Measurements from ENCODE around the gene KCNK17.

DNA sequence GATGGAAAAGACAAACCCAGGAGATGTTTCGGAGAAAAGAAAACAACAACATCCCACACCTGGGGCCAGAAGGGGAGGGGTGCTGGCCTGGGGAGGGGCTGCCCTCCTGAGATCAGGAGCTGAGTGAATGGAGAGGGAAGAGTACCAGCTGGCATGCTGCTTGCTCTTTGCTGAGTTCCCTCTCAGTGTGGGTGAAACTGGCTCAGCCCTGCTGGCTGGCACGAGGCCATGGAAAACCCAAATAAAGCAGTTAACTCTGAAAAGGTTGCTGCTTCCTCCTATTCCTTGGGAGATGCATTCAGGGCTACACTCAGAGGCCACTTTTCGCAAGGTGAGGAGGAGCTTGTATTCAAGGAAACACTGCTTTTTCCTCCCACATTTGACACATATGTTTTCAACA is 16.3 kb upstream of the KCNK17 start:
- TF ChIP-seq, protein P1, sequence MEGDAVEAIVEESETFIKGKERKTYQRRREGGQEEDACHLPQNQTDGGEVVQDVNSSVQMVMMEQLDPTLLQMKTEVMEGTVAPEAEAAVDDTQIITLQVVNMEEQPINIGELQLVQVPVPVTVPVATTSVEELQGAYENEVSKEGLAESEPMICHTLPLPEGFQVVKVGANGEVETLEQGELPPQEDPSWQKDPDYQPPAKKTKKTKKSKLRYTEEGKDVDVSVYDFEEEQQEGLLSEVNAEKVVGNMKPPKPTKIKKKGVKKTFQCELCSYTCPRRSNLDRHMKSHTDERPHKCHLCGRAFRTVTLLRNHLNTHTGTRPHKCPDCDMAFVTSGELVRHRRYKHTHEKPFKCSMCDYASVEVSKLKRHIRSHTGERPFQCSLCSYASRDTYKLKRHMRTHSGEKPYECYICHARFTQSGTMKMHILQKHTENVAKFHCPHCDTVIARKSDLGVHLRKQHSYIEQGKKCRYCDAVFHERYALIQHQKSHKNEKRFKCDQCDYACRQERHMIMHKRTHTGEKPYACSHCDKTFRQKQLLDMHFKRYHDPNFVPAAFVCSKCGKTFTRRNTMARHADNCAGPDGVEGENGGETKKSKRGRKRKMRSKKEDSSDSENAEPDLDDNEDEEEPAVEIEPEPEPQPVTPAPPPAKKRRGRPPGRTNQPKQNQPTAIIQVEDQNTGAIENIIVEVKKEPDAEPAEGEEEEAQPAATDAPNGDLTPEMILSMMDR (IDR thresholded peaks at IDR 0.05; ENCODE audit: low read depth, low read length) = no peak
- TF ChIP-seq POLR2A (IDR thresholded peaks at IDR 0.05; ENCODE audit: extremely low read depth, insufficient read length) (no peak), MYC (IDR thresholded peaks at IDR 0.05; ENCODE audit: low read depth, low read length) (no peak)

Data from NB4 (cell line).